A549 (cell line): Measurements from ENCODE around the gene HTR6. TPM values are rescaled to one million over a fixed set of nuclear protein-coding genes. Genes with fewer than 3 reads are reported as not detected.

Source experiments
- ATAC-seq, 2 experiments: fragments of 200-7000 bp in 1 of 2; fragments of >200 bp in 1 of 2; cut with Nextera tagmentation in 1 of 2; cut with Tn5 transposase in 1 of 2; 3 replicates each; pipeline versions ENCODE4 v1.8.0 to v1.9.1; 2018 to 2020; ENCODE audit warnings: mild to moderate bottlenecking in 1 of 2, moderate library complexity in 1 of 2
- CTCF ChIA-PET: fragments of 300-600 bp; sonication (Branson Sonifier 250); formaldehyde crosslinking; extraction: SDS; loops from one replicate; lab custom pipeline; 2021; ENCODE audit warnings: antibody characterized with exemption, inconsistent platforms; lab: Yijun Ruan, JAX
- POLR2A ChIA-PET: fragments of 350-600 bp; formaldehyde crosslinking; extraction: SDS; loops from one replicate; lab custom pipeline; 2021; ENCODE audit warnings: antibody characterized with exemption, inconsistent platforms; lab: Yijun Ruan, JAX
- DNase-seq, 2 experiments: peaks; one replicate each; pipeline versions ENCODE4 v3.0.0 to v3.0.0-alpha.2; 2011 to 2016; ENCODE audit warnings: low read depth in 1 of 2, low spot score in 1 of 2
- FAIRE-seq: peaks from 2 replicates; lab custom pipeline; 2011; peaks lifted over from hg19 to GRCh38; lab: Jason Lieb, UNC
- H3K27ac ChIP-seq, 2 experiments: fragments of >200 bp; sonication (Bioruptor Twin); formaldehyde crosslinking; 3 replicates each; pipeline ENCODE4 v1.5.1; 2016 to 2017
- H3K4me1 ChIP-seq: fragments of >200 bp; sonication (Bioruptor Twin); formaldehyde crosslinking; 3 replicates; pipeline ENCODE4 v1.6.1; 2016
- H3K4me2 ChIP-seq: fragments of >200 bp; sonication (Bioruptor Twin); formaldehyde crosslinking; 3 replicates; pipeline ENCODE4 v1.6.1; 2016
- H3K4me3 ChIP-seq: fragments of >200 bp; sonication (Bioruptor Twin); formaldehyde crosslinking; 3 replicates; pipeline ENCODE4 v1.5.1; 2016
- H3K9me3 ChIP-seq: fragments of >200 bp; sonication (Bioruptor Twin); formaldehyde crosslinking; 3 replicates; pipeline ENCODE4 v1.6.1; 2016
- ATOH8 ChIP-seq: fragments of 250-450 bp; sonication (Bioruptor Pico); IDR thresholded peaks from 2 replicates; pipeline ENCODE4 v1.5.0; 2020; ENCODE audit warnings: low read depth, mild to moderate bottlenecking, moderate library complexity
- BCL3 ChIP-seq: fragments of >200 bp; sonication (Bioruptor Twin); formaldehyde crosslinking; IDR thresholded peaks from 3 replicates; pipeline ENCODE4 v1.6.1; 2016
- BHLHE40 ChIP-seq: IDR thresholded peaks from 2 replicates; pipeline ENCODE4 v1.6.1; 2012; ENCODE audit warnings: low read depth, low read length, inconsistent platforms
- CBX8 ChIP-seq: fragments of 200-600 bp; sonication (generic); IDR thresholded peaks from 2 replicates; pipeline ENCODE4 v1.6.1; 2016
- ESRRA ChIP-seq: fragments of 150-350 bp; IDR thresholded peaks from 2 replicates; pipeline ENCODE4 v1.6.1; 2014; ENCODE audit warnings: mild to moderate bottlenecking, low read length, borderline replicate concordance
- GATA3 ChIP-seq: IDR thresholded peaks from 2 replicates; pipeline ENCODE4 v1.6.1; 2012; ENCODE audit warnings: borderline replicate concordance
- HDAC2 ChIP-seq: fragments of 200-600 bp; sonication (generic); IDR thresholded peaks from 2 replicates; pipeline ENCODE4 v1.6.1; 2016
- KDM1A ChIP-seq: fragments of 200-600 bp; sonication (generic); IDR thresholded peaks from 2 replicates; pipeline ENCODE4 v1.6.1; 2016; ENCODE audit warnings: low read depth, mild to moderate bottlenecking
- KDM5A ChIP-seq: fragments of 200-600 bp; sonication (generic); IDR thresholded peaks from 2 replicates; pipeline ENCODE4 v1.6.1; 2016; ENCODE audit warnings: antibody characterized with exemption, mild to moderate bottlenecking
- MAZ ChIP-seq: fragments of 150-350 bp; IDR thresholded peaks from 2 replicates; pipeline ENCODE4 v1.6.1; 2014; ENCODE audit warnings: antibody characterized with exemption, low read depth, low read length, borderline replicate concordance
- NR3C1 ChIP-seq: fragments of >200 bp; sonication (Bioruptor Twin); formaldehyde crosslinking; IDR thresholded peaks from 3 replicates; pipeline ENCODE4 v1.6.1; 2017
- PBX3 ChIP-seq: IDR thresholded peaks from 2 replicates; pipeline ENCODE4 v1.6.1; 2012
- PHF8 ChIP-seq: fragments of 200-600 bp; sonication (generic); IDR thresholded peaks from 2 replicates; pipeline ENCODE4 v1.6.1; 2016; ENCODE audit warnings: low read depth, mild to moderate bottlenecking, antibody characterized with exemption, moderate library complexity, borderline replicate concordance
- POLR2A ChIP-seq: IDR thresholded peaks from 2 replicates; pipeline ENCODE4 v1.6.1; 2012; ENCODE audit warnings: mild to moderate bottlenecking, low read length
- RAD21 ChIP-seq, 2 experiments: fragments of >200 bp in 1 of 2; sonication (Bioruptor Twin) in 1 of 2; formaldehyde crosslinking in 1 of 2; IDR thresholded peaks in 1 of 2; conservative IDR thresholded peaks in 1 of 2; 2 replicates in 1 of 2; 3 replicates in 1 of 2; pipeline ENCODE4 v1.6.1; 2012 to 2018; ENCODE audit warnings: inconsistent platforms in 1 of 2
- REST ChIP-seq: fragments of 200-600 bp; sonication (generic); IDR thresholded peaks from 2 replicates; pipeline ENCODE4 v1.6.1; 2016; ENCODE audit warnings: antibody characterized with exemption, mild to moderate bottlenecking, moderate library complexity
- RFX5 ChIP-seq: fragments of 450-650 bp; IDR thresholded peaks from 2 replicates; pipeline ENCODE4 v1.7.1; 2014; ENCODE audit warnings: antibody characterized with exemption, mild to moderate bottlenecking, moderate library complexity
- USF2 ChIP-seq: fragments of 450-650 bp; IDR thresholded peaks from 2 replicates; pipeline ENCODE4 v1.6.1; 2014; ENCODE audit warnings: antibody characterized with exemption
- ZFP36 ChIP-seq: fragments of 450-650 bp; IDR thresholded peaks from 2 replicates; pipeline ENCODE4 v1.6.1; 2014; ENCODE audit warnings: borderline replicate concordance; ENCODE audit not compliant: partially characterized antibody
- ZNF302 ChIP-seq: fragments of 250-450 bp; sonication (Bioruptor Pico); IDR thresholded peaks from 2 replicates; pipeline ENCODE4 v1.9.0; 2021; ENCODE audit warnings: inconsistent platforms, mild to moderate bottlenecking, moderate library complexity
- WGBS: methylation state at CpG from one replicate; pipeline ENCODE4 v1.1.6; 2017; ENCODE audit errors: missing lambda C conversion rate; 5-methylcytosine and 5-hydroxymethylcytosine counted together
- polyA plus RNA-seq, 4 experiments: library from polyadenylated mRNA; depleted of rRNA in 3 of 4; stranded (reverse); fragments of >200 nt; fragmentation: RNase III in 1 of 4; extraction: RNeasy Plus Mini Kit Qiagen cat#74134 plus additional on column Dnase treatment in 1 of 4; gene quantifications; 2 replicates in 3 of 4; 3 replicates in 1 of 4; pipeline ENCODE4 v1.2.3, GENCODE V29; 2011 to 2017
- TF ChIP-seq, protein P1 (sequence below): fragments of 250-450 bp; sonication (Bioruptor Pico); IDR thresholded peaks from 2 replicates; pipeline ENCODE4 v1.5.0; 2021; ENCODE audit warnings: mild to moderate bottlenecking, moderate library complexity, borderline replicate concordance

The HTR6 gene
- polyA plus RNA-seq, 2 of the 4 experiments (the other 2 are of a cell fraction), result 0.21 TPM; not detected in 1

DNA sequence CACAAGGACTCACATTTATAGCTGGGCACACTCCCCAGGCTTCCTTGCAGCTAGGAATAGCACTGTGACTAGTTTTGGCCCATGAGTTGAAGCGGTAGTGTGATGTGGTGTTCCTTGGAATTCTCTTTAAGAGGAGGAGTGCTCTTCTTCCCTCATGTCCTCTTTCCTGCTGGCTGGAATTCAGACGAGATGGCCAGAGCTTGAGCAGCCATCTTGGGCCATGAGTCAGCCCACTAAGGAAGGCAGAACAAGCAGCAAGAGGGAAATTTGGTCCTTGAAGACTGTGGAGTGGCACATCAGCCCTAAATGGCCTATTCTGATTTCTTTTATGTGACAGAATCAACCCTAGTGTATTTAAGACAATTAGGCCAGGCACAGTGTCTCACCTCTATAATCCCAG, 20.0 kb downstream of the HTR6 start:
- Histone ChIP-seq H3K4me1 (no peaks in the 10 kb centered on the region), H3K4me2 (no peak overlapping the region), H3K9me3 (no peaks in the 10 kb centered on the region), H3K27ac (no peak overlapping the region), H3K4me3 (no peak overlapping the region)
- DNase-seq (no peak), FAIRE-seq (no peak), ATAC-seq (no peak)
- TF ChIP-seq NR3C1, result no peak
- no peak for TF ChIP-seq REST
- no peak for TF ChIP-seq ZNF302
- TF ChIP-seq KDM5A, result no peak
- no peak for TF ChIP-seq ATOH8 (CRISPR knock-in tag)
- ChIA-PET CTCF (interaction anchor here (1.5 kb wide), 1 partner anchor 19 kb away, joined by 8 read pairs; no protein-coding TSS in a partner anchor), POLR2A (no interaction called here)
- WGBS, result 73% methylated on average over 2 of the region's 2 CpGs

- no peak overlapping the region for H3K4me2 ChIP-seq
- DNase-seq, result no peak
- H3K4me3 ChIP-seq, result no peak overlapping the region
- FAIRE-seq, result no peak
- WGBS, result 74% methylated on average over 9 of the region's 9 CpGs
- POLR2A ChIA-PET, result no interaction called here
- ATAC-seq, result no peak
- no peaks in the 10 kb centered on the region for H3K4me1 ChIP-seq
- no peak overlapping the region for H3K27ac ChIP-seq
- no peak for TF ChIP-seq KDM1A
- no peak for TF ChIP-seq HDAC2
- no peak for TF ChIP-seq RAD21 (conservative IDR thresholded peaks at IDR 0.05 in 1 of 2, IDR thresholded peaks at IDR 0.05 in 1 of 2)
- TF ChIP-seq GATA3, result no peak
- no peak for TF ChIP-seq ZFP36
- TF ChIP-seq BCL3, result no peak
- no peak for TF ChIP-seq BHLHE40
- TF ChIP-seq RFX5, result no peak
- TF ChIP-seq POLR2A, result no peak
- no peak for TF ChIP-seq CBX8
- no peak for TF ChIP-seq ESRRA
- TF ChIP-seq USF2, result no peak
- TF ChIP-seq, protein P1, sequence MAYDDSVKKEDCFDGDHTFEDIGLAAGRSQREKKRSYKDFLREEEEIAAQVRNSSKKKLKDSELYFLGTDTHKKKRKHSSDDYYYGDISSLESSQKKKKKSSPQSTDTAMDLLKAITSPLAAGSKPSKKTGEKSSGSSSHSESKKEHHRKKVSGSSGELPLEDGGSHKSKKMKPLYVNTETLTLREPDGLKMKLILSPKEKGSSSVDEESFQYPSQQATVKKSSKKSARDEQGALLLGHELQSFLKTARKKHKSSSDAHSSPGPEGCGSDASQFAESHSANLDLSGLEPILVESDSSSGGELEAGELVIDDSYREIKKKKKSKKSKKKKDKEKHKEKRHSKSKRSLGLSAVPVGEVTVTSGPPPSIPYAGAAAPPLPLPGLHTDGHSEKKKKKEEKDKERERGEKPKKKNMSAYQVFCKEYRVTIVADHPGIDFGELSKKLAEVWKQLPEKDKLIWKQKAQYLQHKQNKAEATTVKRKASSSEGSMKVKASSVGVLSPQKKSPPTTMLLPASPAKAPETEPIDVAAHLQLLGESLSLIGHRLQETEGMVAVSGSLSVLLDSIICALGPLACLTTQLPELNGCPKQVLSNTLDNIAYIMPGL, result no peak
- no peak for TF ChIP-seq PHF8
- TF ChIP-seq MAZ, result no peak
- TF ChIP-seq PBX3, result no peak
- TF ChIP-seq NR3C1, result no peak
- H3K9me3 ChIP-seq, result no peaks in the 10 kb centered on the region
- CTCF ChIA-PET, result no interaction called here
Measured at GRCh38 chr1:19685994-19686393, 21.3 kb downstream of the HTR6 start.
